Spleen (tissue), 7 donors: Measurements from ENCODE around the gene EHD4.

ENCODE experiments used
- POLR2A ChIP-seq, 3 donors: fragments of 450-650 bp; IDR thresholded peaks; one replicate each; pipeline ENCODE4 v1.5.1; 2017; ENCODE audit warnings: antibody characterized with exemption in 3 of 3, mild to moderate bottlenecking in 1 of 3
- POLR2AphosphoS5 ChIP-seq, 3 donors: sonication (generic); formaldehyde crosslinking; IDR thresholded peaks; one replicate each; pipeline ENCODE4 v1.5.1; 2017; ENCODE audit warnings: antibody characterized with exemption in 3 of 3
- TF ChIP-seq, protein P1 (sequence below), 11 experiments: fragments of 200-600 bp in 7 of 11; fragments of 450-650 bp in 4 of 11; sonication (generic) in 4 of 11; IDR thresholded peaks in 8 of 11; conservative IDR thresholded peaks in 3 of 11; 1 replicate in 7 of 11; 2 replicates in 4 of 11; pipeline versions ENCODE4 v1.4.0 to v1.8.0; 2016 to 2021; ENCODE audit warnings: antibody characterized with exemption in 11 of 11, inconsistent platforms in 4 of 11, mild to moderate bottlenecking in 1 of 11
- donor health status: DM: no; HTN: no; CAD: no; lungs with moderate emphysema.
- donor health status: DM: no; HTN: no; CAD: no.
- donor health status: DM: no; HTN: no; CAD: no.

DNA sequence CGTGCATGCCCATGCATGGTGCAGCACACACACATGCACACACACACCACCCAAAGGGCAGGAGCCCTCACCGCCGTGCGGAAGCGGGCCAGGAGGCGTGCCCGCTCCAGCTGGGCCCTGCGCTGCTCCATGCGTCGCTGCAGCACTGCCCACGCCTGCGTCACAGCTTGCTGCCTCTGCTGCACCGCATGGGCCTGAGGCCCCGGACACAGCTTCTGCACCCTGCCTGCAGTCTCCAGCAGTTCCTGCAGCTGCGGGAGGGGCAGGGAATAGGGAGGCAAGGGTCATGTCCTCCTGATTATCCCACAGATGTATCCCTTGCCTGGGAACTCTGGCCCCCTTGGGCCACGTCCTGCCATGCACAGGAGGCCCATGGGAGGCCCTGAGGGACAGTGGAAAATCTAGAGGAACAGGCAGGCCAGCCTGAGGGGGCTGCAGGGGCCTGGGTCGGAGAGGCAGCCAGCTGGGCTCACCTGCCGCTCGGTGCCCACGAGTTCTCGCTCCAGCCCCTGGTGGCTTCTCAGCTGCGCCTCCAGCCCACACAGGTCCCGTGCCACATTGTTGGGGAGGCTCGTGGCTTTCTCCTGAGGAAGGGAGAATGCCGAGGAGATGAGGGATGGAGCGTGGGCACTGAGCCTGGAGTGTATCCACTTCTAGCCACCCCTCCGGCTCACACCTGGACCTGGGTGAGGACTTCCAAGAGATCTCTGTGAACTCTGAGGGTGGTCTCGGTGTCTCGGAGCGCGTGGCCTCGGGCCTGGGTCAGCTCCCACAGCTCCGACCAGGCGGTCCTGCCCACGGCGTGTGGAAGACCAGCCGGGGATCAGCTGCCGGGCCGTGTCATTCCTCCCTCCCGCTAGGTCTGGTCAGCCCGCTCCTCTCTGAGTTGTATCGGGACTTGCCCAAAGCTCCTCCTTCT lies 102.3 kb downstream of the EHD4 start:
- TF ChIP-seq, protein P1, sequence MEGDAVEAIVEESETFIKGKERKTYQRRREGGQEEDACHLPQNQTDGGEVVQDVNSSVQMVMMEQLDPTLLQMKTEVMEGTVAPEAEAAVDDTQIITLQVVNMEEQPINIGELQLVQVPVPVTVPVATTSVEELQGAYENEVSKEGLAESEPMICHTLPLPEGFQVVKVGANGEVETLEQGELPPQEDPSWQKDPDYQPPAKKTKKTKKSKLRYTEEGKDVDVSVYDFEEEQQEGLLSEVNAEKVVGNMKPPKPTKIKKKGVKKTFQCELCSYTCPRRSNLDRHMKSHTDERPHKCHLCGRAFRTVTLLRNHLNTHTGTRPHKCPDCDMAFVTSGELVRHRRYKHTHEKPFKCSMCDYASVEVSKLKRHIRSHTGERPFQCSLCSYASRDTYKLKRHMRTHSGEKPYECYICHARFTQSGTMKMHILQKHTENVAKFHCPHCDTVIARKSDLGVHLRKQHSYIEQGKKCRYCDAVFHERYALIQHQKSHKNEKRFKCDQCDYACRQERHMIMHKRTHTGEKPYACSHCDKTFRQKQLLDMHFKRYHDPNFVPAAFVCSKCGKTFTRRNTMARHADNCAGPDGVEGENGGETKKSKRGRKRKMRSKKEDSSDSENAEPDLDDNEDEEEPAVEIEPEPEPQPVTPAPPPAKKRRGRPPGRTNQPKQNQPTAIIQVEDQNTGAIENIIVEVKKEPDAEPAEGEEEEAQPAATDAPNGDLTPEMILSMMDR (IDR thresholded peaks at IDR 0.05 in 8 of 11, conservative IDR thresholded peaks at IDR 0.05 in 3 of 11) = no peak
- no peak for TF ChIP-seq POLR2A (IDR thresholded peaks at IDR 0.05)
- no peak for TF ChIP-seq POLR2AphosphoS5 (IDR thresholded peaks at IDR 0.05)
